GM21825 (cell line): Measurements from ENCODE around the gene TBX15.

ENCODE experiments used
- ATAC-seq: cut with Tn5 transposase; IDR thresholded peaks from one replicate; pipeline ENCODE4 v1.9.1; 2021; ENCODE audit warnings: mild to moderate bottlenecking, moderate library complexity; ENCODE audit not compliant: unreplicated experiment

TBX15 gene

DNA sequence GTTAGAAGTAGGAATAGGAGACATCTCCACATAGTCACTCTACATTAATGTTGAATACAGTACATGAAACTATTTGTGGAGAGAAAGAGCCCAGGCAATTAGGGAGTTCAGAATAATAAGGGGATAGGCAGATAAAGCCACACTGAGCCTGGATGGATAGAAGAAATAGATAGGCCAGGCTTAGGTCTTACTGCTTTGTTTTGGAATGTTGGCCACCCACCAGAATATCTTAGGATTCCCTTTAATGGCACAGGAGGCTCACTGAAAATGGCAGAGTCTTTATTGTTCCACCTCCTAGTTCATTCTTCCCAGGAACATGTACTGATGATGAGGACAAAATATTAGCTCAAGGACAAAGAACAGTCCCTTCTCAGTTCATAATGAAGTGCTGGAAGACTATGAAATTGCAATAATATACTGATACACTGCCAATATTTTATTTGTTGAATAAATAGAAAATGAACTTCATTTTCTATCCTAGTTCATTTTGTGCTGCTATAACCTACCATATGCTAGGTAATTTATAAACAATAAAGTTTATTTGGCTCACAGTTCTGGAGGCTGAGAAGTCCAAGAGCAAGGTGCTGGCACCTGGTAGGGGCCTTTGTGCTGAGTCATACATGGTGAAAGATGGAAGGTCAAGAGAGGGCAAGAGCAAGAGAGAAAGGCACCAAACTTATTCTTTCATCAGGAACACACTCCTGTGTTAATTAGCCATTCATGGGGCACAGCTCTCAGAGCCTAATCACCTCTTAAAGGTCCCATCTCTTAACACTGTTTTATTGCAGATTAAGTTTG lies 87.3 kb downstream of the TBX15 start:
- ATAC-seq, result no peak

DNA sequence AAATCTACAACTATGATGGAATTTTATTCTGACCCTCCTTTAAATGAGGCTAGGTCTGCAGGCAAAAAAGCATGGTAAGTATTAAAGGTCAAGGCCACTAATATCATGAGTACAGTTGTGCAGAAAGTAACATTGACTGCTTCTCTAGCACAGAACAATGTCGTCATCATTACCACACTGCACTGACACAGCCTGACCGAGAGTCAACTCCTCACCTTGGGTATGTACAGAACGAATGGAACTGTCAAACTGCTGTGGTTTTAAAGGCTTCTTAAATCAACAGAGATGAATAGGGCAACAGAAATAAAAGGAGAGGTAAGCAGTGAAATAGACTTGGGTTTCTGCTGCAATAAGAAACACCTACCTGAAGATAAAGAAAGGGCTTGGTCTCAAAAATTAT lies 88.8 kb downstream of the TBX15 start:
- no peak for ATAC-seq

DNA sequence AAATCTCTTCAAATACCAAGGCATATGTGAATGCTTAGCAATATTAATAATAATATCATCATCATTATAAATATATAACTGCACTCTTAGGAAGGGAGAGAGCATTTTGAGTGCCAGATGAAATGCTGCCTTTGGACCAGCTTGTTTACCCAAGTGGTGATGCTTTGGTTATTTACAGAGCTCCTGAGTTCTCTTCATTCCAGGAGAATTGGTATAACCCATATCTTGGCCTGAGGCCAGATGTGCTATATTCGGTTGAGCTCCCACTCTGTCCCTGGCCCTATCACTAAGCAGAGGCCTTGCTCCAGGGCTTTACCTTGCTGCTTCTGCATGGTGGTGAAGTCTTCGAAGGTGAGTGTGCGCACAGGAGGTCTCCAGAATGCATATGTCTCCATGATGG lies 89.4 kb downstream of the TBX15 start:
- ATAC-seq, result no peak

DNA sequence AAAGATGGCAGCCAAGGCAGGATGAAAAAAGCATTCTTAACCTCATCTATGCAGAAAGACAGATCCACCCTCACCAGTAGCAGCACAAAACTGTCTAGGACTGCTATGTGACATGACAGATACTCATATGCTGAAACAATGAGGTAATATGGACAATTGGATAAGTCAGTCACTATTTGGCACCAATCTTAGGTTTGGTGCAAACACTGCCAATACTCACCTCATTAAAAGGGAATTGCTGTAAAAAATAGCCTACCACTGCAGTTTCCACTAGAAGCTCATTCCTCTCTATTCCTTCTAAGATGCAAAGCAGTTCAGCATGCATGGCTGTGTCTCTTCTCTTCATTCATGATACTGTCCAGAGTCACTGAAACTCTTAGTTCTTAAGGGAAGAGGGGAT lies 91.7 kb downstream of the TBX15 start:
- ATAC-seq, result no peak

DNA sequence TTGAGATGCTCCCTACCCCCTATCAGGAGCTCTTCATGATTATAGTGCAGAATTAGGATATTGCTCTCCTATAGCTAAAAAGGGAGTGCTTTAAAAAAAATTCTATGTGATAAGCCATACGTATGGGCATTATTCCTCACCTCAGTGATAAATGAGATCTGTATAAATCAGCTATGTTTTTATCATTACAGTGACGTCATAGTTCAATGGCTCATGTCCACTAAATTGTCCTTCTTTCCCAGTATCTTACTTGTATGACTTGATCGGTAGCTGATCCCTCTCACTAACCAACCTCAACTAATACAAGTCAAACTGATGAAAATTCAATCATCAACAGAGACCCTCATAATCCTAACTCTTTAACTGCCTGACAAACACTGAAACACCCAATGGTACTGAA lies 93.3 kb downstream of the TBX15 start:
- no peak for ATAC-seq

DNA sequence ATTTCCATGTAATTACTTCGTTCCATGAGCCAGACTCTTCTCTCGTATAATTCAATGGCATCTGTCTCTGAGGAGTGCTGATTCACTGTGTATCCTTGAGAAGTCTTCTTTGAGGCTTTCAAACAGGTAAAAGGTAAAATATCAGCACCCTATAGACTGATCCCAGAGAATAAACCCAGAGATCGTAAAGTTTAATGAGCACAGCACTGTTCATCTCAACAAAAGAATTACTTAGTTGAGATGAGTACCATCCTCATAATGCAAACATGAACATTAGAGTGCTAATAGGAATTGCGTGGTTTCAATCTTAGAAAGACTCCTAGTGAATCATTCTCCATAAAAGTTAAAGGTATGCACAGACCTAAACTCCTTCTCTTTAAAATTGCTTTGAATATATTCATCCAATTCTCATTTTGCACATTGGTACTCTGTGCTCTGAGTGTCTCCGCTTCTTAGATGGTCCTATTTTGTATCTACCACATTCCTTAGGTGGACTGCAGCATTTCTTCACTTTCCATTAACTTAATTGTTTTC lies 97.2 kb downstream of the TBX15 start:
- ATAC-seq, result no peak

DNA sequence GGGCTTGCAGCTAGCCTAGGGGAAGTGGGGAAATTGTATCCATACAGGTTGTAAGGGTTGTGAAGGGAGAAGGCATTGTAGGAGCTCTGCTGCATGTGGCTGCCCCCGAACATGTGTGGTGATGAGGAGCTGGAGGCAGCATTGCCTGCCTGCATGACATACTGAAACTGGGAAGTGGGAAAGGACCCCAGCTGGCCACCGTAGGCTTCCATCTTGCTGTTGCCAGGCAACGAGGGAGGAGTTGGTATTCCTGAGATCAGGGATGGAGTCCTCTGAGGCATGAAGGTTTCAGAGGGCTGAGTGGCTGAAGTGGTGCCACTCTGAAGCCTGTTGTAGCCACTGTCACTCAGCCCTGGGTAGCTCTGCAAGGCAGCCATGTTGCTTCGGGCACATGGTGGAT lies 103.2 kb downstream of the TBX15 start:
- ATAC-seq, result no peak

DNA sequence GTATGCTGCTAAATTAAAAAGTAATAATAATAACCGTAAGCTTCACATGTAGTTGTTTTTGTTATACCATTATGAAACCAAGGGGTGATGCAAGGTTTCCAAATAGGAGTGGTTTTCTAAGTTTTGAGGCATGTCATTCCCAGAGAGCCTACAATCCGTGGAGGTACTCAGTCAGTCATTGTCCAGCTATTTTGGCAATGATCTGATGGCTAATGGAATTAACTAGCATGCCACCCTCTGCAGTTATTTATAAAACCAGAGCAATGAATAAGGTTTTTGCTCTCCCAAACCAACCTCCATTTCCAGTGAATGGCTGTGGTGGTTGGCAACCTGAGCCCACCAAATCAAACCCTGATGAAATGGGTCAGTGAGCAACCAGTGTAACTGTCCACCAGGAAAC lies 106.4 kb downstream of the TBX15 start:
- no peak for ATAC-seq

DNA sequence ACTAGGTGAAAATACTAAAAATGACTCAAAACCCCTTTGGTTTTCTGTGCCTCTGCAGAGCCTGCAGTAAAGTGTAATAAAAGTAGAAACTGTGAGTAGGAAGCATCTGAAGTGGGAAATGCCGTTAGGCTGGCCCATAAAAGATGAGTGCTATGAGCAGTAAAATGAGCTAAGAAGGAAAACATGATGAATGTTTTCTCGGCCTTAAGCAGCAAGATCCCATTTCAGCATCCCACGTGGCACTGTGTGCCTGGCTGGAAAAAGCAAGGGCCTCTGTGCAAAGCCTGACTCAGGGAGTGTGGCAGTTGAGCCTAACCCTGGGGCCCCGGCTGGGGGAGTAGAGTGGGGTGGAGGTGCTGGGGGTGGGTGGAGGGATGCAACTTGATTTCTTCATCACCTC lies 109.5 kb downstream of the TBX15 start:
- no peak for ATAC-seq

DNA sequence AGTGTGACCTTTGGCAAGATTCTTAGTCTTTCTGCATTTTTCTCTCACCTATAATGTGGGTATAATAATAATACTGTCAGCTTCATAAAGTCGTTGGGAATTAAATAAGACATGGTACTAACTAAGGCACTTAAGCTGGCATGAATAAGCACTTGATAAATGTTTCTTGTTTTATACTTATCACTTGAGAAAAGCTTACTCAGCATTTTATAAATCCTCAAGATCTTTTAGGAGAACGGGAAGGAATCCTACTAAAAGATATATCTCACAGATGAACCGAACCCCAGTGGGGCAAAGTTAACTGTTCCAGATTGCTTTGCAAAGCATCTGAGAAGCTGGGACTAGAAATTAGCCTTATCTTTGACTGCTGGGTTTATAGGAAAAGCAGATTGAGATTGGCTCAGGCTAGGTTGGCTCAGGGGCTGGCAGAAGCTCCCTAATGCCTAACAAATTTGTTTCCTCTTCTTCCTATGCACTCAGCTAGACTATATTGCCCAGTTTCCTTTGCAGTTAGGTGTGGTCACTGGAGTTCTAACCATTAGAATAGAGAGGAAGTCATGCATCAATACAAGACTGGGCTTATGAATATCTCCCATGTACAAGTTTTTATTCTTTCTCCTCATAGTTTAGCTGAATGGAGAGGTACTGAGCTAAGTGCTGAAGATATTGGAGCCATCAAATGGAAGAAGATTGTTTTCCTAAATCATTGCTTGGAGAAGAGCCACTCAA lies 110.3 kb downstream of the TBX15 start:
- ATAC-seq, result no peak

DNA sequence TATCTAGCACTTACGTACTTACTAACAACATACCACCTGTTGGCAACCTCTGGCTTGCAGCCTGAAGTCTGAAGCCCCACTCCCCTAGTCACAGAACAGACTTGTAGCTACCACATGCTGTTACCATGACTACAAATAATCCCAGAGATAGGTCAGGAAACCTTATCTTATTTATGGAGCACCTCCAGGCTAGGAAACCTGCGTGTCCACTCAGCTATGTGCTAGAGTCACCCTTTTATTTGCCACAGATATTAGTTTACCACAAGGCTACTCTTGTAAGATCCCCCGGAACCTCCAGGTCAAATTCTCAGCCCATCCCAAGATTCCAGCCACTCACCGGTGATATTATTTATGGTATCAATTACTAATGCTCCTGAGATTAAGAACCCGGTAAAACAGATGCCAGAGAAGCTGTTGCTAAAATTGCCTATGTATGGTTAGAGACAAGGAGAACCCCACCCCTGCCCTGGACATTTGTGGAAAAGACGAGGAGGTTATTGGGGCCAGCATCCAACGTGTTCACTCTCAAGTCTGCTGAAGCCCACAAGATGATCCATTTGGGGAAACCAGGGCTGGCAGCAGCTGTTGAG lies 116.5 kb downstream of the TBX15 start:
- no peak for ATAC-seq

DNA sequence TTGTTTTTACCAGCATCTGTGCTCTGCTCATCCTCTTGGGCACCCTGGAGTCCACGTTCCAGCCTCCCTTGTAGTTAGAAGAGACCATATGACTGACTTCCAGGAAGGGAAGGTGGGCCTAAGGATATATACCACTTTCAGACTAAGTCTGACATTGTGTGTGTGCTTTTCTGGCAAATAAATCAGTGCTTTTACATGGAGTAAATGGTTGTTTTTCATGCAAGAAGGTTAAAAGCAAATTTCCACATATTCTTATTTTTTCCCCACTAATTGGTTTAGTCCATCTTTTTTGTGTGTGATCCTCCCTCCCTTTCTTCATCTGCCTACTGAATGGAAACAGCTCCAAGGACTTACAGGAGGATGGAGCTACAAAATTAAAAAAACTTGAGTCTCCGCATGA lies 119.8 kb downstream of the TBX15 start:
- no peak for ATAC-seq

DNA sequence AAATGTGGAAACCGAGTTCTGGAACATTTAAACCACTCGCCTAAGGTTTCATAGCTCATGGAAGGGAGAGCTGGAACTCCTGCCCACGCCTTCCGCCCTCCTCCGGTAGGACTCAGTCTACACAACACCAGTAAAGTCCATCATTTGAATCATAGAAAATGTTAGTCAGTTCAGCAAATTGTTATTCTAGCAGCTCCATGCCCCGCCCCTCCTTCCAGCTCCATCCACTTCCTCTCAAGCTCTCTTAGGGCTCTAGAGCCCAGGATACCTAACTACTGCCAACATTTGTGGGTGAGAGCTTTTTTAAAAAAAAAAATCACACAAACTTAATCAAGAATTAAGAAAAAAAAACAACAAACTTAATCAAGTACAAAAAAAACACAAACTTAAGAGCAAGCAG lies 121.8 kb downstream of the TBX15 start:
- no peak for ATAC-seq

DNA sequence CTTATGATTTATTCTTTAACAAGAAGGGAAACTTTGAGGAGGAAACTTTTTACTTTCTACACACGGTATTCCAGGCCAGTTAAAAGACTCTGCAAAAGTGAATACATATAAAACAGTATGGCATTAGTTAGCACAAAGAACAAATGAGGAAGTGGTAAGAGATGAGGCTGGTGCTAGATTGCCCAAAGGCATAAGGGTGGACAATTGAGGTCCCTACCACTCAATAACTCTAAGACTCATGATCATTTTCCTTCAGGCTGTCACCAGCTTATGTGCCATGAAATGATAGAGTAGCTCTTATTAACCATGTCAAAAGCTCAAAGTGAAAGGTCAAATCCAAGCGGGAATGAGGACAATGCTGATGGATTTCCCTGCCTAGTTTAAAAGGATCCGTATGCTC lies 124.5 kb downstream of the TBX15 start:
- ATAC-seq, result no peak

DNA sequence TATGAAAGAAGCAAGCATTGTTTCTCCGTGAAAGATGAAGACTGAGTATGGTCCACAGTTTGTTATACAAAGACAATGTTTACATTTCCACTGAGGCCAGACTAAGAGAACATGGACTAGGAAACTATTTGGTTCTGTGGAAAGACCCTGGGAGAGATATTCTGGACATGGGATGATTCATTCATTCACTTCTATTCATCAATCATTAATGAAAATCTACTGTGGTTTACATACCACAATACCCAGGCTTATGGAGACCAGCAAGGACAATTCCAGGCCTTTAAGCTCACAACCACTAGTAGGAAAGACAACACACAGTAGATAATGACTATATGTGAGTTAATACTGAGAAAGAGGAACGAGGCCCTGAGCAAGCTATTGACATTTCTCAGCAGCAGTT lies 125.4 kb downstream of the TBX15 start:
- no peak for ATAC-seq

DNA sequence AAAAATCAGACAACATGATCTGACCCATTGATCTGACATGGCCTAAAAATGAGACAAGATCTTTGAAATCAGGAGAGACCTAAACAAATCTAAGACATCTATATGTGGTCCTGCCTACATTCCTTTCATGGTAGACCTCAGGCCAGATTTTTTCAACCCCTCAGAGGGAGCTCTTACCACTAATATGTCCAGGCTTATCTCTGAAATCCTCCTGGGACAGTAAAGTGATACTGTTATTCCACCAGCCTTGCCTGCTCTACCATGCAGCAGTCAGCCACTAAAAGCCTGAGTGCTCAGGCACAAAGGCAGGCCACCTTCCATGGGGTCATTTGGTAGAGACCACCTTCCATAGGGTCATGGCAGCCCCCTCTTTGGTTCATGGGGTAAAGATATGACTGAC lies 126.9 kb downstream of the TBX15 start:
- ATAC-seq, result no peak

DNA sequence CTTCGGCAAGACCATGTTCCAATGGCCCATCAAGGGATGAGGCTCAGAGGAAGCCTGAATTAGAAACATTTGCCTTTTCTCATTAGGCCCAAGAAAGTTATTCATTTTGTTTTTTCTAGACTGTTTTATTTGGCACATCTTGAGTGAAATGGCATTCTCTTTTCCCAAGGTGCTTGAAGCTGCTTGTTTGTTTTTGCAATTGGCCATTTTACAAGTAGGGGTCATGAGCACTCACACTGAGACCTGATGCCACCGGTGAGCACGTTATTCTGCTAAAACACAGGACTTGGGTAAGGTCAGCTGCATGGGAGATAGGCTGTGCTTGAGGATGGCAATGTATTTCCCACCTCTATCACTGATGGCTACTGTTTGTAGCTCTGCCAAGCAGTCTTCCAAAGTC lies 128.1 kb downstream of the TBX15 start:
- ATAC-seq, result no peak

DNA sequence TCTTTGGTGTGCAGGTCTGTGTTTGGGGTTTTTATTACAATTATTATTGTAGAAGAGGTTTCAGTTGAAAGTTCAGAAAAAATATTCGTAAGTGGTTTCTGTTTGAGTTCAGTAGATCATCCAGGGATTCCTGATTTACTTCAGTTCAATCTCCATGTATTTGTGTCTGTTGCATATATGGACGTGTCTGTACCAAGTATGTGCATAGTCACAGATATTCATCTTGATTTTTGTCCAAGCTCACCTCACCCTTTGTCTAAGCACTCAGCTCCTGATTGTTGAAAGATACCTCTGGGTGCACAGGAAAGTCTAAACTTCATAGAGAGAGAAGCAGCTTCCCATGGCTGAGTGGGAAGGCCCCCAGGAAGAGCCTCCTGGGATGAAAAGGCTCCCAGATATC lies 141.7 kb downstream of the TBX15 start:
- no peak for ATAC-seq

DNA sequence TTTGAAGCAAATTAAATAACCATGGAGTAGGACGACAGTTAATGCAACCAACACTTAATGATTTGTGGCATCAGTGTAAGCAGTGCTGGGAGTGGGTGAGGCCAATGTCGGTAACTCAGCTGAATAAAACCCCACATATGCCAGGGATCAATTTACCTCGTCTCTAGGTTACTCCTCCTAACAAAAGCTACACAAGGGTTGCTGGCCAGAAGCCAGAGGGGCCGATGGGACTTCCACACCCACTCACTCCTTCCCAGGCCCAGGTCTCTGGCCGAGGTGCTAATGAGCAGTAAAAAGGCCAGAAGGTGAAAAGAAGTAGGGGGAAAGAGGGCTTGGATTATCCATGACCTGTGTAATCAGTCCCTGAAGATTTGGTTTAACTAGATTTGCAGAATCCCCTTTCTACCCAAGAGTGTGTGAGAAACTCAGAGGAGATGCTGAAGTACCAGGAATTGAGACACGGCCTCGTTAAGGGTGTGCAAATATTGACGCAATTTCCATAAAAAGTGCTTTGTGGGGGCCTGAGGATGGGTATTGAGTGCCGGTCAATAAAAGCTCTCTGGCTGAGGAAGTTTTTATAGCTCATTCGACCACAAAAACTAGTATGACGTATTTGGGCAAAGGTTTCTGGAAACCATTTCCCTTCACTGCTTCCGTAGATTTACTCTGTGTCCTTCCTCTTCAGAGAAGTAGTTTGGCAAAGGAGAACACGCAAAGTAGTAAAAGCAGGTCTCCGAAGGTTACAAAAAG lies 145.5 kb downstream of the TBX15 start:
- ATAC-seq, result no peak

DNA sequence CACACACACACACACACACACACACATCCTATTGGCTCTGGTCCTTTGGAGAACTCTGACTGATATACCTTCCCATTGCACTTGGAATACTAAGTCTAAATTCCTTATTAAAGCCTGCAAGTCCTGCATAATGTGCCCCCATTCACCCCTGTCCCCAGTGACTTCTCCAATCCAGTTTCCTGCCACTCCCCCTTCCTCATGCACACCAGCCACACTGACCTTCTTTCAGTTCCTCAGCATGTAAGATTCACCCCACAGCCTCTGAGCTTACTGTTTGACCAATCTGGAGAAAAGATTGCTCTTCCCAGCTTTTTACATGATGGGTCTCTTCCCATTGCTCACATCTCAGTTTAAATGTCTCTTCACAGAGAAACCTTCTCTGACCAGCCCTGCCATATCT lies 146.6 kb downstream of the TBX15 start:
- no peak for ATAC-seq
